A172 (cell line): ENCODE measurements around the gene KMO. TPM values are rescaled to one million over a fixed set of nuclear protein-coding genes. Genes with fewer than 3 reads are reported as not detected.
A peak's percentile ranks its signal among the peaks of the same experiment; 100 is the strongest.

Experiments
- DNase-seq: peaks from one replicate; pipeline ENCODE4 v3.0.0-alpha.2; 2015; ENCODE audit warnings: low spot score
- total RNA-seq: library from RNA; depleted of rRNA; stranded (reverse); fragments of >200 nt; shearing (Covaris generic); gene quantifications from 2 replicates; pipeline ENCODE4 v1.2.3, GENCODE V29; 2014

The KMO gene
- total RNA-seq, 1 experiment from 2014 or later = not detected

DNA sequence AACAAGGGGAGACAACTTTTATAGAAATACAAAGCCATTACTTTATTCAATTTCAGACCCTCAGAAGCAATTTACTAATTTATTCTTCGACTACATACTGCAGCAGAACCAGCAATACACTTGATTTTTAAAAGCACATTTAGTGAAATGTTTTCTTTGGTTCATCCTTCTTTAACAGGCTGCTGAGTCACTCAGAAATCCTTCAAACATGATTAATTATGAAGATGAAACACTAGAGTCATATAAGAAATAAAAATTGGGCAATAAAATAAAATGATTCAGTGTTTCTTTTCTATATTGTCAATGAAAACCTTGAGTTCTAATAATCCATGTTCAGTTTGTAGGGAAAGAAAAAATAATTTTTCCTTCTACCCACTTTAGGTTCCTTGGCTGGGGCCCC is 61.0 kb downstream of the KMO start:
- DNase-seq = peak; percentile 36

DNA sequence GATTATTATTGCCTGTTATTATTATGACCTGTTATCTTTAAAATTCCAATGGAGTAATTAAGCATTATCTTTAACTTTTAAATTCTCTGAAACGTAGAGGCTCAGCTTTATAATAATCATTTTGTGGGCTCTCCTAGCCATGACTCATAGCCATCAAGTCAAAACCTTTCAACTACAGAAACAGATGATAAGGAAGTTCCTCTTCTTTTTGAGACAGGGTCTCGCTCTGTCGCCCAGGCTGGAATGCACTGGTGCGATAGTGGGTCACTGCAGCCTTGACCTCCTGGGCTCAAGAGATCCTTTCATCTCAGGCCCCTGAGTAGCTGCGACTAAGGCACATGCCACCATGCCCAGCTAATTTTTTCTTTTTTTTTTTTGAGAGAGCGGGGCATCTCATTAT is 64.5 kb downstream of the KMO start:
- no peak for DNase-seq

- DNase-seq = no peak
Measured at GRCh38 chr1:241598249-241598648, 66.1 kb downstream of the KMO start.

- no peak for DNase-seq
Measured at GRCh38 chr1:241600496-241600901, 68.3 kb downstream of the KMO start.

GRCh38 chr1:241603731-241604245 is 71.6 kb downstream of the KMO start:
- DNase-seq = peak; percentile 84

DNA sequence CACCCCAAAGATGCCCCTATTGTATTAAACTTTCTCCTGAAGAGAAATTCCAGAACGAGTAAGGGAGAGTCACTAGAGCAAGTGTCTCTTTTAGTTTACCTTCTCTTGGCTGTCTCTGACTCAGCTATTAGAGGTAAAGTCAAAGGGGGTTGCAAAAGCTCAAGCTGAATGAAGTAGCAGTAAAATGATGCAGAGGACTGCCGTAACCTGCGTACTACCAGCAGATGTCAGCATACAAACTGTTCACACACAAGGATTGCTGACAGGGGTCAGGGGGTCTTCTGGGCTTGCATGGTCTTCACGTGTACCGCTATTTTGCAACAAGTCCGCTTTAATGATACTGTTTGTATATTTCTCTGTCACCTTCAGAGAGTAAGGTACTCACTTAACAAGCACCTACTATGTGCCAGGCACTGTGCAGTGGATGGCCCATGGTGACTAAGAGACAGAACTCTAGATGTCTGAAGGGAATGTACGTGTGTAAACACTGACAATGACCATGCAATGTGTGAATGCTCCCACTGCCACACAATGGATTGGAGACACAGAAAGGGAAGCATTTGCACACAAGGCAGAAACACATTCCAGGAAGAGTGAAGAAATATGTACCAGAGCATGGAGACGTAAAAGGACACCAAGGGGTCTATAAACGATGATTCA is 73.1 kb downstream of the KMO start:
- peak; percentile 46 for DNase-seq

DNA sequence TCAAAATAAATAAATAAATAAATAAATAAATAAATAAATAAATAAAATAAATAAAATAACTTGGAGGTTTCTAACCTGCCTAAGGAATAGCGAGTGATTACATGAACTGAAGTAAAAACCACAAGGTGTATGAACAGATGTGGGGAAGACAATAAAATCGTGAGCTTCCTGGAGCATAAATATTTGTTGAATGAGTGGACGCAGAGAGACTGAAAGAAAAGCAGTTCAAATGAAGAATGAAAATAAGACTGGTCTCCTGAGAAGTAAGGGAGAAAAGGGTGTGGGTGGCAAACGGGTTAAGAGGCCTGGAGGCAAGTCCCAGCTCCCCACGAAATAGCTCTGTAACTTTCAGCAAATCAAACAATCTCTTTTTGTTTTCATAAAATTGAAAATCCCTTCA is 74.4 kb downstream of the KMO start:
- DNase-seq = peak; percentile 79

DNA sequence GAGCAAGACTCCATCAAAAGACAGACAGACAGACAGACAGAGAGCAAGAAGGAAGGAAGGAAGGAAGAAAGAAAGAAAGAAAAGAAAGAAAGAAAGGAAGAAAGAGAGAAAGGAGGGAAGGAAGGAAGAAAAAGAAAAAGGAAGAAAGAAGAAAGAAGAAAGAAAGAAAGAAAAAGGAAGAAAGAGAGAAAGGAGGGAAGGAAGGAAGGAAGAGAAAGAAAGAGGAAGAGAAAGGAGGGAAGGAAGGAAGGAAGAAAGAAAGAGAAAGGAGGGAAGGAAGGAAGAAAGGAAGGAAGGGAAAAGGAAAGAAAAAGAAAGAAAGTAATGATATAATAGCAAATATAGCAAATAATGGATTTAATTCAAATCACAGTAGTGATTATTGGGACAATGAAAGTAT is 75.3 kb downstream of the KMO start:
- DNase-seq = no peak

DNA sequence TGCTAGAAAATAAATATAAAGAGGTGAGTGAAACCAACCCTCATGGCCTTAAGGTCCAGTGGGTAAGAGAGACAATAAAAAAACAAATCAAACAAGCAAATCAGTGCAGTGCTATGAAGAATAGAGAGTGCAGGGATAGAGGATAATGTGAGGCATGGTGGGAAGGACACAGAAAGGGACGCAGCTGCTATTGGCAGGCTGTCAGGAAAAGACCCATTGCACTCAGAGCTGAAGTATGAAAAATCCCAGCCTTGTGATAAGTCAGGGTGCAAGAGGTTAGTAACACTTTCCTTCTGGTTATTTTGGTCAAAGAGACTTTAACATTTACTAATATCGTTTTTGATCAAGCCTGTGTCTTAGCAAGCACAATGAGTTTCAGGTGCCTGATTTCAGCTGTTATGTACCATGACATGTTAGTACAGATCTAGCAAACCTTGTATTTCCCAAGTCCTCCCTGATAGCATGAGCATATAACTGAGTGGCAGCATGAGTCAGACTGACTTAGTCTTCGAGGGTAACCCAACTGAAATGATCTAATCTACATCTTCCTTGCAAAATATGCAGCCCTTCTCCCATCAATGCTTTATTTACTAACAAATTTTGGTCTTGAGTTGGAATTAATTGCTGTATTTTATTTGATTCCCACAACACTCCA is 76.3 kb downstream of the KMO start:
- DNase-seq = peak; percentile 63

DNA sequence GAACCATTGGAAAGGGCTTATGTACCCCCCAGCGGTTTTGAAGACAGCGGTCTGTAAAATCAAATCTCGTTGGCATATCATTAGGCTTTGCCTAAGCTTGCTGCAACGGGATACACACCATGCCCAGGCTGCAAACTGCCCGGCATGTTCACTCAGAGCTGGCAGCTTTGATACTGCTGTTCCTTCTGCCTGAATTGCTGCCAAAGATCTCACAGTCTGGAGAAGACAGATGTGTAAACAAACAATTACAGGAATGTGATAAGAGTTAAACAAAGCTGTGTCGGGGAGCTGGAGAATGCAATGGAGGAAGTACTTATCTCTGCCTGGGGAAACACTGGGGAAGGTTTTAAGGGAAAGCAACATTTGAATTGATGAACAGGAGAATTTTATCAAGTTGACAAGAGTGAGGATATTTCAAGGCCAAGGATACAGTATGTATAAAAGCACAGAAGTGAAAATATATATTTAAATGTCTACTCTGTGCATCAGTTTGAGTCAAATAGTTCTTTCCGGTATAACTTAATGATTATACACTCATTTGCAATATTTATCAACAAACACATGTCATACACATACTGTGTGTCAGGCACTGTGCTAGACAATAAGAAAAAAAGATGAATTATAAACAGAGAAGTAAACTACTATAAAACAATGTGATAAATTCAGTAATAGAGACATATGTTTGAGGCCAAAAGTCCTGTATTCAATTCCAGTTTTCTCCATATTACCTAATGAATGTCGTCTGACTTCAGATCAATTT is 78.1 kb downstream of the KMO start:
- DNase-seq = peak; percentile 82

GRCh38 chr1:241611063-241611462 is 78.9 kb downstream of the KMO start:
- DNase-seq = peak; percentile 78

GRCh38 chr1:241611736-241612135 is 79.6 kb downstream of the KMO start:
- DNase-seq = no peak

DNA sequence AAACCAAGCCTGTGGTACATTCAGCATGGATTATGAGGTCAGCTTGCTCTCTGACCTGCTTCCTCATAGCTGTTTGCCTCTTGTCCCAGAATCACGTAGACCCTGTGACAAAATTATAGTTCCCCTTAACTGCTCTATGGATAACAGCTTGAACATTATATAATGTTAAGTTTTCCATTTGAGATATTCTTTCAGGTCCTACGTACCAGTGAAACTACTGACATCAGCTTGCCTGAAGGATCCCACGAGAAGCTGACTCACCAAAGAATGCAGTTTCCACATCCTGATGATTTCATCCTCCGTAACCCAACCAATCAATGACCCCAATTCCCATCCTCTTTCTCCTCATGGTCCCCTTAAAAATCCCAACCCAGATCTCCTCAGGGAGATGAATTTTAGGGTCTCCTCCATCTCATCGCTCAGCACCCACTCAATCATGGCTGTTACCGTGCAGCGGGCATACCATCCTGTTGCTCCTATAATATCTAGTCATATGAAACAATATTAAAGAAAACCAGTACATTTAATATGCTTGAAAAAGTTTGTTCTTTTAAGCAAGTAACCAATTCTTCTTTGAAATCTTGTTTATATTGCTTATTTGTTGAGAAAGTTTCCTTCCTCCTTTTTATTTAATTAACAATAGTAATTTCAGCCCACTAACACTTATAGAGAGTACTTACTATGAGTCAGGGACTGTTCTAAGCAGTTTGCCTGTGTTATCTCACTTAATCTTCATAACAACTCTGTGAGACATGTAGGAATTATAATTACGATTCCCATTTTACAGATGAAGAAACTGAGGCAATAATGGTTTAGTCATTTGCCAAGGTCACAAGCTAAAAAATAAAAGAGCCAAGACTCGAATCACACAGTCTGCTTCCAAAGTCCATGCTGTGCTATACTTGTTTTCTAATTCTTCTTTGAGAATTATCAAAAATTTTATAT is 80.6 kb downstream of the KMO start:
- DNase-seq = peak; percentile 93

DNA sequence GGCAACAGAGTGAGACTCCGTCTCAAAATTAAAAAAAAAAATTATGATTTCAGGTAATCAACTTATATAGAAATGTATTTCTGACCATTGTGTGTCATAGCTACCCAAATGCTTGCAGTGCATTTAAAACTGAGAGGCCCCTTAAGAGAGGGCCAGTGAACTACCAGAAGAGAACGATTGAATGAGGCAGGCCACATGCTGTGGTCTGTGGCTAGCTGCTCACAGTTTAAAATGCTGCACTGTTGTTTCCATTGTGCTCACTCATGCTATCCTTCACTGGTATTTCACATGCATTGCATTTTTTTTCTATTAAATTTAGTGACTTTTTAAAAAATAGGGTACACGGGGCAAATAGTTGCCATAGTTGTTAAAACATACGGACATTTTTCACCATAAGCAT is 82.0 kb downstream of the KMO start:
- DNase-seq = no peak

GRCh38 chr1:241614572-241614971 is 82.4 kb downstream of the KMO start:
- DNase-seq = no peak

- DNase-seq = peak; percentile 59
Measured at GRCh38 chr1:241615043-241615974, 83.1 kb downstream of the KMO start.

GRCh38 chr1:241617426-241617825 is 85.2 kb downstream of the KMO start:
- DNase-seq = no peak

DNA sequence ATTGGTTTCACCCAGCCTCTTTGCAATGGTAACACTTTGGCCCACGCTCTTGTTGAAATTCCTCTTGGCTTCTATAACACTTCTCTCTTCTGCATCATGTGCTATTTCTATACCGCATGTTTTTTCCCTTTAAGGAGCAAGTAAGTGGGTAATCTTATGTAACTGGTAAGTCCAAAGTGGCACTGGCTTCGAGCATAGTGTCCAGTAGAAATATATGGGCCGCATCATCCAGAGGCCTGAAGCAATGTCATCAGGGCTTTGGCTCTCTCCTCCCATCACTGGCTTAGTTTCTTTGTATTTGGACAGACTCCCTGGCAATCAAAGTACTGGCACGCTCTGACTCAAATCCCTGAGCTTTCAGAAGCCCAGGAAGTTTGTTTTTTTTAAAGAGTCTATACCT is 90.5 kb downstream of the KMO start:
- no peak for DNase-seq

DNA sequence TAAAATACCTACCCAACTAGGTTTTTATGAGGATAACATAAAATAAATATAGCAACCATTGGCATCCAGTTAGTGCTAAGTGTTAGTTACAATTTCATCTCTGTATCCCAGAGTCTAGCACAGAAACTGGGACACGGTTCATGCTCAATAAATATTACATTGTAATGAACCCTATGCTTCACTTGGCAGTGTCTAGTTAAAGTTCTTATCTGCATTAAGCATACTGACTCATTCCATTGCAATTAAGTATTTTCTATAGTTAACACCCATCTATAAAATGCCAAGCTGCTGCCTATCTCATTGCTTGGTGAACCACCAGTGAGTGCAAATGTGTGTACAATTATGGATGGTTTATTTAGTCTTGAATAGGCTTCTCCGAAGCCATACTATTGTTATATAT is 92.8 kb downstream of the KMO start:
- no peak for DNase-seq

DNA sequence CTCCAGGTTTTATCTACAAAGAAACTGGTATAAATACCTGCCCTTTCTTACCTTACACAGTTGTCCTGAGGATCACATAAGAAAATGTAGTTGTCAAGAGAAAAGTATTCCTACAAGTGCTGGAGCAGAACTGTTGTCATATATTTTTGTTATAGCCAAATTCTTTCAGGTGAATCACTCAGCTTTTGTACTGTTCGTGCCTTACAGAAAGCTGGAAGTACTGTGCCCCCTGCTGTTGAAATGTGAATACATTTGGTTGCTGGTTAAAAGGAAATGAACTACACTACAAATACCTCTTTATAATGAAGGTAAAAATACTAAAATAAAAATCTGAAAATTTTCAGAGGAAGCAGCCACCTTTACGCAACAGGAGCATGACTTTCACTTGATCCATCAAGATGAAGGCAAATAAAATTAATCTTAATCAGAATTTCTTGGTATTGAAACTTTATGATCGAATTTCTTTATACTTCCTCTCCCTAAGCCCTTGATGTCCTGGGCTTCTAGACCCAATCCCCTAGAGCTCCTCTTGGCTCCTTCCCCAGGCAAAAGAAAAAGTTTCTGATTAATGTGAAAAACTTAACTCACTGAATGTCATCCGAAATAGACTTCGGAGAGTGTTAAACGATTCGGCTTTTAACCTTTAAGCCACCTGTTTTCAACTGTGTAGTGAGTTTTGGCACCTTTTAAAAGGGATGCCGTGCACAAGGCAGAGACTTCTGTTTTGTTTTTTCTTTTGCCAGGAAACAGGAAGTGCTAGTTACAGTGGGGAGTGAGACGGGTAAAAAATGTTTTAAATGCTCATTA is 95.5 kb downstream of the KMO start:
- peak; percentile 81 for DNase-seq
